ENCODE data around the gene PACRG.

GRCh38 chr6:163010145-163010544, 282.4 kb downstream of the PACRG start:
- TF ChIP-seq POLR2AphosphoS5 (IDR thresholded peaks at IDR 0.05; ENCODE audit: low read depth, low read length), result no peak
- no peak for TF ChIP-seq POLR2A (IDR thresholded peaks at IDR 0.05; ENCODE audit: low read depth, low read length)
- no peak for TF ChIP-seq TAF1 (IDR thresholded peaks at IDR 0.05; ENCODE audit: borderline replicate concordance, low read depth, low read length)

Data from GM12892 (cell line).